Coronary artery (tissue), 2 donors: ENCODE measurements around the gene RNF213.

Experiments used
- DNase-seq: peaks from one replicate; pipeline ENCODE4 v3.0.0-alpha.2; 2017; ENCODE audit warnings: low spot score
- H3K27ac ChIP-seq, 2 donors: fragments of 200-600 bp; sonication (generic); one replicate each; pipeline ENCODE4 v1.5.1; 2016 to 2019
- H3K4me3 ChIP-seq: fragments of 200-600 bp; sonication (generic); 2 replicates; pipeline ENCODE4 v1.5.1; 2016; ENCODE audit warnings: mild to moderate bottlenecking, moderate library complexity
- TF ChIP-seq, protein P1 (sequence below): fragments of 200-600 bp; sonication (generic); IDR thresholded peaks from one replicate; pipeline ENCODE4 v1.5.1; 2019; ENCODE audit warnings: antibody characterized with exemption

Gene RNF213

DNA sequence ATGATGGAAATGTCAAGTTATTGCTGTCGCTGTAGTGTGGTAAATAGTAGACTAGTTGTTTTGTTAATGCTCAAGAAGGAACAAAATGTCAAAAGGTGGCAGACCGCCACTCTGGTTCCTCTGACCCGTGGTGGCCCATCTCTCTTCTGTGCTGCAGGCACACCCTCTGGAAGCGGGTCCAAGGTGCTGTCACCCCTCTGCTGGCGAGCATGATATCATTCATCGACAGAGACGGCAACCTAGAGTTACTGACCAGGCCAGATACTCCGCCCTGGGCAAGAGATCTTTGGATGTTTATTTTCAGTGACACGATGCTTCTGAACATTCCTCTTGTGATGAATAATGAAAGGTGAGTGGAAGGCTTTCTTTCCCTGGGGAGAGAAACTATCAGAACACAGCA lies 97.5 kb downstream of the RNF213 start:
- Histone ChIP-seq H3K4me3 (no peak overlapping the region), H3K27ac (no peak overlapping the region)
- TF ChIP-seq, protein P1, sequence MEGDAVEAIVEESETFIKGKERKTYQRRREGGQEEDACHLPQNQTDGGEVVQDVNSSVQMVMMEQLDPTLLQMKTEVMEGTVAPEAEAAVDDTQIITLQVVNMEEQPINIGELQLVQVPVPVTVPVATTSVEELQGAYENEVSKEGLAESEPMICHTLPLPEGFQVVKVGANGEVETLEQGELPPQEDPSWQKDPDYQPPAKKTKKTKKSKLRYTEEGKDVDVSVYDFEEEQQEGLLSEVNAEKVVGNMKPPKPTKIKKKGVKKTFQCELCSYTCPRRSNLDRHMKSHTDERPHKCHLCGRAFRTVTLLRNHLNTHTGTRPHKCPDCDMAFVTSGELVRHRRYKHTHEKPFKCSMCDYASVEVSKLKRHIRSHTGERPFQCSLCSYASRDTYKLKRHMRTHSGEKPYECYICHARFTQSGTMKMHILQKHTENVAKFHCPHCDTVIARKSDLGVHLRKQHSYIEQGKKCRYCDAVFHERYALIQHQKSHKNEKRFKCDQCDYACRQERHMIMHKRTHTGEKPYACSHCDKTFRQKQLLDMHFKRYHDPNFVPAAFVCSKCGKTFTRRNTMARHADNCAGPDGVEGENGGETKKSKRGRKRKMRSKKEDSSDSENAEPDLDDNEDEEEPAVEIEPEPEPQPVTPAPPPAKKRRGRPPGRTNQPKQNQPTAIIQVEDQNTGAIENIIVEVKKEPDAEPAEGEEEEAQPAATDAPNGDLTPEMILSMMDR, result no peak
- DNase-seq, result no peak

DNA sequence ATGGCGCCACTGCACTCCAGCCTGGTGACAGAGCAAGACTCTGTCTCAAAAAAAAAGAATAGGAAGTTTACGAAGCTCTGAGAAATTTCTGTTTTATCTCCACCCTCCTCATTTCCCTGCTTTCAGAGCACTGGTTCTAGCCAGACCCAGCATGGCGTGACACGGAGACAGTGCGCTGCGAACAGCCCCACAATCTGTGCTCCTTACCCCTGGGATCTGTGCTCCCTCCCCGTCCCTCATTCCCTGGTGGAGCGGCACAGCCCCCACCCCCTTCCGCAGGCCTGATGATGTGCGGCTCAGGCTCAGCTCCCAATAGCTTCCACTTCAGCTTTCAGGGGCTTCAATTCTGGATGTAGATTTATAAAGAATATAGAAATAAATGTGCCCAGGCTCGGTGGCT lies 98.2 kb downstream of the RNF213 start:
- Histone ChIP-seq H3K27ac (no peak overlapping the region), H3K4me3 (no peak overlapping the region)
- no peak for DNase-seq
- TF ChIP-seq, protein P1, result no peak

DNA sequence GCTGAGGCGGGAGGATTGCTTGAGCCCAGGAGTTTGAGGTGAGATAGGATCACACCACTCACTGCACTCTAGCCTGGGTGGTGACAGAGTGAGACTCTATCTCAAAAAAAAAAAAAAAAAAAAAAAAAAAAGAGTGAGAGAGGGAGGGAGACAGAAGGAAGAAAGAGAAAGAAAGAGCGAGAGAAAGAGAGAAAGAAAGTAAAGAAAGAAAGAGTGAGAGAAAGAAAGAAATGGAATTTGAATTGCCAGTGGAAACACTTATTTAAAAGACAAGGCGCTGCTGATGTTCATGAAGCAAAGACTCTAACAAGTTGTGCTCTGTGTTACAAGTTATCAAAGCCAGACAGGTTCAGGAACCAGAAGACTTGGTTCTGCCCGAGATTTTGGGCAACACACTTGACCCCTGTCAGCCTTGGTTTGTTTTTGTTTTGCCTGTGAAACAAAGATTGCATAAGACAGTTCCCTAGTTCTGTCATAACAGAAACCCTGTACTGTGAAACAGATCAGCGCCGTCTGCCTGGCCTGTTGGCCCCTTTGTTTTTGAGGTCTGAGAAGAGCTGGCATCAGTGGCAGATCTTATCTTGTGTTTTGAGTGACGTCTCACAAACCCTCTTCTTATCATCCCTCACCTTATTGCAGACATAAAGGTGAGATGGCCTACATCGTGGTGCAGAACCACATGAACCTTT lies 98.9 kb downstream of the RNF213 start:
- H3K4me3 ChIP-seq, result no peak overlapping the region
- H3K27ac ChIP-seq, result no peak overlapping the region
- TF ChIP-seq, protein P1, result no peak
- no peak for DNase-seq

DNA sequence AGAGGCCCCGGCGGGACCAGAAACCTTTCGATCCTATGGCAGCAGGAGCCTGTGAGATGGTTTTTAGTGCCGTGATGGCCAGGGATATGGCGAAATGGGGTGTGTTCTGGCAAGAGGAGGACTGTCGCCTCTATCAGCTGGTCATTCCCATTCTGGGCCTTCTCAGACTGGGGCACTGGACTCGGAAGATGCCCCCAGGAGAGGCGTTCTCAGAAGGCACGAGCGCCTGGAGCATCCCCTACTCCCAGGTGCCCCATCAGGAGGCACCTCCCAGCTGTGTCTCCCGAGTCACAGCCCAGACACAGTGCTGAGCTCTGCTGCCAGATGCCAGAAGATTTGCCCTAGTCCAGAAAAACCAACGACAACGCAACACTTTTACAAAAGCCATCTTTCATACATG lies 99.7 kb downstream of the RNF213 start:
- DNase-seq, result no peak
- Histone ChIP-seq H3K27ac (no peak overlapping the region), H3K4me3 (no peak overlapping the region)
- TF ChIP-seq, protein P1, result no peak

DNA sequence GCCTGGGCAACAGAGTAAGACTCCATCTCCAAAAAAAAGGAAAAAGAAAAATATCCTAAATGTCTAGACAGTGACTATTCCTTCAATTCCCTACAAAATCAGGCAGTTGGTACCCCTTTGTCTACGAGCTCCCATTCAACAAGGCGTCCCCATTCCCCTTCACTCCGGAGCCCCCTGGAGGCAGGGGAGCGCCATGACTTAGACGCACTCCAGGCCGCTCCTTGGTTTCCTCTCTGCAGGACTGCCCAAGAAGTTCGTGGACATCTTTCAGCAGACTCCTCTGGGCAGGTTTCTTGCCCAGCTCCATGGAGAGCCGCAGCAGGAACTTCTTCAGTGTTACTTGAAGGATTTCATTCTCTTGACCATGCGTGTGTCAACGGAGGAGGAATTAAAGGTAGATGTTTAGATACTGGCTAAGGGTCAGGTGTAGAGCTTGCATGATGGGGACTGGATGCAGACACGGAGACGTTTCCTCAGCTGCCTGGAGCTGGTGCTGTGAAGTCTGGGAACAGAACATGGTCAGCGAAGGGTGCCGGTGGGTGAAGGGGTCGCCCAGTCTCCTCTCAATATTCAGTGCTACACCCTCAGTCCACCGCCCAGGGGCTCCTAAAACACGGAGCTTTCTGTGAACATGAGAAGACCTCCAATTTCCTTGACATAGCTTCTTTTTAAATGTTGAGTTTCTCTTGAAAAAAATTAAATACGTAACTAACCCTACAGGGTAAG lies 101.0 kb downstream of the RNF213 start:
- H3K27ac ChIP-seq, result no peak overlapping the region
- TF ChIP-seq, protein P1, result no peak
- no peak for DNase-seq
- H3K4me3 ChIP-seq, result no peak overlapping the region

DNA sequence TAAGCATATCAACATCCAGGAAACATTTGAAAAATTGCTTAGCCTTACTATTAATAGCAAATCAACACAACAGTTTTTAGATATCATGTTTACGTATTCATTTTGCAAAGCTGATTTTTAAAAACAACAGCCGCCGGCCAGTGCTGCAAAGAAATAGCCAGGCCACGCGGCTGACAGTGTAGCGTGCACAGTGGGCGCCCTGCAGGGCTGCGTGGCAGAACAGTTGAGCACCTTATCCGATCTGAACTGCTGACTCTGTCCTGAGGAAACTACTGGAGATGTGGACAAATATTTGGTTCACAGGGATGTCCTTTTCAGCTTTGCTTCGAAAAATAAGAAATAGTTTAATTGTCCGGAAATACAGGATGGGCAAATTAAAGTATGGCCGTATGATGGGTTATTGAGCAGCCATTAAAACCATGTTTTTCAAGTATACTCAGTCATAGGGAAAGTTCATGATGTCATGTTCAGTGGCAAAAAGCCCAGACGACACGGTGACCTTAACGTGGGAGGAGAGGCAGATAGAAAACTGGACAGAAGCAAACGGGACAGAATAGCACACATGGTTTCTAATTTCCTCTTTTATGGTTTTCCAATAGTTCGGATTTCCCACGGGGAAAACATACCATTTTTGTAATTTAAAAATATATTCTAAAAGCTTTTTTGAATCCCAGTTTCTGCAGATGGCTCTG lies 101.9 kb downstream of the RNF213 start:
- TF ChIP-seq, protein P1, result no peak
- no peak for DNase-seq
- peak overlapping the region in 1 of 2 donors; percentile 12 for H3K27ac ChIP-seq
- H3K4me3 ChIP-seq, result no peak overlapping the region
